ENCODE data around the gene OR6V1. TPM values are rescaled to one million over a fixed set of nuclear protein-coding genes. Genes with fewer than 3 reads are reported as not detected.

OR6V1 gene
- total and polyA plus RNA-seq, 2 donors (not counting 1 experiment from before 2014, with no cell fraction given) = not detected

DNA sequence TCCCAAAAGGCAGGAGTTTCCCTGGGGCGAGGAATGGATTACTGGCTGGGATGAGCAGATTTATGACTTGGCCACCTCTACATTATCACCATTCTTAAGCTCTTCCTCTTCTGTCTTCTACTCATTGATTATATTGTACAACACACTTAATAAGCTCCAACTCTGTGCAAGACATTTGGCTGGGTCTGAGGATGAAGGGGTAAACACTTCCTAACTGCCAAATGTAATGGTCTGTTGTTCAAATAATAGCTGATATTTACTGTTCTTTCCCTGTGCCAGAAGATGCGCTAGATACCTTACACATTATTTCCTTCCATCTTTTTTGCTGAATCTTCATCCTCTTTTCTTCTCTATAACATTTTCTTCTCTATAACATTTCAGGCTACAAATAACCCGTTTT lies 11.6 kb downstream of the OR6V1 start:
- intact Hi-C loops (cut with micrococcal nuclease) = no loop called here
- no peaks in the 10 kb centered on the region for H3K36me3 ChIP-seq (replicated peaks in 1 of 2; ENCODE audit: control extremely low read depth in 1 of 2, control insufficient read depth in 1 of 2, extremely low read depth in 1 of 2, insufficient read depth in 2 of 2, low read length in 1 of 2)
- 53% methylated on average over 1 of the region's 3 CpGs for WGBS (ENCODE audit: insufficient coverage)
- H3K27ac ChIP-seq (ENCODE audit: low read length in 2 of 2) = no peak overlapping the region
- H3K9me3 ChIP-seq (ENCODE audit: control extremely low read depth in 1 of 3, control insufficient read depth in 2 of 3, insufficient read depth in 1 of 3, low read length in 2 of 3) = peaks cover 0 to 9% (median 0%) of the 10 kb centered on the region in 3 donors
- peaks cover 7 to 8% of the 10 kb centered on the region in 2 donors for H3K4me1 ChIP-seq (ENCODE audit: control insufficient read depth in 2 of 2, insufficient read depth in 2 of 2, low read length in 2 of 2)
- H3K4me1 Mint-ChIP-seq = peaks cover 9% of the 10 kb centered on the region
- no peaks in the 10 kb centered on the region for H3K27me3 ChIP-seq (replicated peaks in 1 of 4; ENCODE audit: control extremely low read depth in 1 of 4, control insufficient read depth in 3 of 4, insufficient read depth in 4 of 4, low read length in 3 of 4)
- no peak overlapping the region for H3K27ac Mint-ChIP-seq
- H3K9me3 Mint-ChIP-seq (ENCODE audit: insufficient read depth) = peaks cover 2% of the 10 kb centered on the region
- TF ChIP-seq, protein P1, sequence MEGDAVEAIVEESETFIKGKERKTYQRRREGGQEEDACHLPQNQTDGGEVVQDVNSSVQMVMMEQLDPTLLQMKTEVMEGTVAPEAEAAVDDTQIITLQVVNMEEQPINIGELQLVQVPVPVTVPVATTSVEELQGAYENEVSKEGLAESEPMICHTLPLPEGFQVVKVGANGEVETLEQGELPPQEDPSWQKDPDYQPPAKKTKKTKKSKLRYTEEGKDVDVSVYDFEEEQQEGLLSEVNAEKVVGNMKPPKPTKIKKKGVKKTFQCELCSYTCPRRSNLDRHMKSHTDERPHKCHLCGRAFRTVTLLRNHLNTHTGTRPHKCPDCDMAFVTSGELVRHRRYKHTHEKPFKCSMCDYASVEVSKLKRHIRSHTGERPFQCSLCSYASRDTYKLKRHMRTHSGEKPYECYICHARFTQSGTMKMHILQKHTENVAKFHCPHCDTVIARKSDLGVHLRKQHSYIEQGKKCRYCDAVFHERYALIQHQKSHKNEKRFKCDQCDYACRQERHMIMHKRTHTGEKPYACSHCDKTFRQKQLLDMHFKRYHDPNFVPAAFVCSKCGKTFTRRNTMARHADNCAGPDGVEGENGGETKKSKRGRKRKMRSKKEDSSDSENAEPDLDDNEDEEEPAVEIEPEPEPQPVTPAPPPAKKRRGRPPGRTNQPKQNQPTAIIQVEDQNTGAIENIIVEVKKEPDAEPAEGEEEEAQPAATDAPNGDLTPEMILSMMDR (IDR thresholded peaks at IDR 0.05) = no peak
- no peak for TF ChIP-seq EZH2 (IDR thresholded peaks at IDR 0.05; ENCODE audit: borderline replicate concordance, insufficient read depth, low read depth, low read length, poor library complexity, severe bottlenecking)
- no peaks in the 10 kb centered on the region for H4K20me1 ChIP-seq (ENCODE audit: control insufficient read depth, insufficient read depth, low read length, poor library complexity, severe bottlenecking)
- no peak for ATAC-seq (ENCODE audit: low read depth)
- no peak overlapping the region for H3K9ac ChIP-seq (ENCODE audit: low read length)
- H3K4me2 ChIP-seq (replicated peaks; ENCODE audit: low read depth, low read length, poor library complexity, severe bottlenecking) = no peak overlapping the region
- H3K4me3 Mint-ChIP-seq = no peak overlapping the region
- POLR2A ChIA-PET = no interaction called here
- no peak overlapping the region for H2AFZ ChIP-seq (ENCODE audit: insufficient read depth, low read depth, low read length, poor library complexity, severe bottlenecking)
- no peak overlapping the region for H3K4me3 ChIP-seq (ENCODE audit: control extremely low read depth in 1 of 5, extremely low read depth in 1 of 5, insufficient read depth in 1 of 5, low read depth in 2 of 5, low read length in 4 of 5)
- CTCF ChIA-PET = no interaction called here
- H3K79me2 ChIP-seq (ENCODE audit: control insufficient read depth, insufficient read depth, low read length) = no peaks in the 10 kb centered on the region
- H3K27me3 Mint-ChIP-seq = no peaks in the 10 kb centered on the region
- no peak for DNase-seq

DNA sequence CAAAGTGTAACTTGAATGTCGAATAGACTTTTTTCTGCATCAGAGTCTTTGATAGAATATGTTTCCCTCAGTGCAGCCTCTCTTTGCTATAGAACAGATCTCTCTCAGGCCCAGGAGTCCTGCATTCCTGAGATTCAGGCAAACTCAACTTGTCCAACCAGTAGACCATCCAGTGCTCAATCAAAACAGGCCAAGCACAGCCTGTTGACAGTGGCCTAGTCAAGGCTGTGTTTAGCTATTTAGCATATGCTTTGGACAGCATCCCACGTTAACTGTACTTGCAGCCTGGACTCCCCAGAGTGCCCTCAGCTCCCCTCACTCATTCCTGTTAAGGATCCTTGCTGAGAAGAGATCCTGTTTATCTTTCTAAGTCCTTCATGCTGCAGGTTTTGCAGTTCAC lies 16.3 kb downstream of the OR6V1 start:
- peaks cover 4% of the 10 kb centered on the region for H3K4me1 Mint-ChIP-seq
- H4K20me1 ChIP-seq (ENCODE audit: control insufficient read depth, insufficient read depth, low read length, poor library complexity, severe bottlenecking) = no peaks in the 10 kb centered on the region
- peaks cover 0 to 8% of the 10 kb centered on the region in 2 donors for H3K4me1 ChIP-seq (ENCODE audit: control insufficient read depth in 2 of 2, insufficient read depth in 2 of 2, low read length in 2 of 2)
- H2AFZ ChIP-seq (ENCODE audit: insufficient read depth, low read depth, low read length, poor library complexity, severe bottlenecking) = no peak overlapping the region
- H3K79me2 ChIP-seq (ENCODE audit: control insufficient read depth, insufficient read depth, low read length) = no peaks in the 10 kb centered on the region
- H3K27ac ChIP-seq (ENCODE audit: low read length in 2 of 2) = no peak overlapping the region
- TF ChIP-seq, protein P1 (IDR thresholded peaks at IDR 0.05) = no peak
- no peak for TF ChIP-seq EZH2 (IDR thresholded peaks at IDR 0.05; ENCODE audit: borderline replicate concordance, insufficient read depth, low read depth, low read length, poor library complexity, severe bottlenecking)
- CTCF ChIA-PET = no interaction called here
- no peaks in the 10 kb centered on the region for H3K27me3 Mint-ChIP-seq
- intact Hi-C loops (cut with micrococcal nuclease) = no loop called here
- WGBS (ENCODE audit: insufficient coverage) = no CpG with 5 or more reads among the region's 2 CpGs
- POLR2A ChIA-PET = no interaction called here
- no peak overlapping the region for H3K27ac Mint-ChIP-seq
- no peak for ATAC-seq (ENCODE audit: low read depth)
- H3K36me3 ChIP-seq (replicated peaks in 1 of 2; ENCODE audit: control extremely low read depth in 1 of 2, control insufficient read depth in 1 of 2, extremely low read depth in 1 of 2, insufficient read depth in 2 of 2, low read length in 1 of 2) = no peaks in the 10 kb centered on the region
- H3K27me3 ChIP-seq (replicated peaks in 1 of 4; ENCODE audit: control extremely low read depth in 1 of 4, control insufficient read depth in 3 of 4, insufficient read depth in 4 of 4, low read length in 3 of 4) = peaks cover 0 to 3% (median 0%) of the 10 kb centered on the region in 4 experiments
- no peak overlapping the region for H3K4me3 ChIP-seq (ENCODE audit: control extremely low read depth in 1 of 5, extremely low read depth in 1 of 5, insufficient read depth in 1 of 5, low read depth in 2 of 5, low read length in 4 of 5)
- peaks cover 0 to 4% (median 0%) of the 10 kb centered on the region in 3 donors for H3K9me3 ChIP-seq (ENCODE audit: control extremely low read depth in 1 of 3, control insufficient read depth in 2 of 3, insufficient read depth in 1 of 3, low read length in 2 of 3)
- H3K4me2 ChIP-seq (replicated peaks; ENCODE audit: low read depth, low read length, poor library complexity, severe bottlenecking) = no peak overlapping the region
- H3K4me3 Mint-ChIP-seq = no peak overlapping the region
- no peak for DNase-seq
- H3K9me3 Mint-ChIP-seq (ENCODE audit: insufficient read depth) = peaks cover 2% of the 10 kb centered on the region
- H3K9ac ChIP-seq (ENCODE audit: low read length) = no peak overlapping the region

Measured in B cell (primary cell).